OCI-LY1 (cell line): ENCODE measurements around the gene PRR18.

Experiments used
- H2AFZ ChIP-seq: fragments of 200-600 bp; sonication (generic), shearing (Covaris generic); 2 replicates; pipeline ENCODE4 v1.6.0; 2014; ENCODE audit warnings: antibody characterized with exemption, mild to moderate bottlenecking, low read length
- H3F3A ChIP-seq: fragments of 200-600 bp; sonication (generic), shearing (Covaris generic); 2 replicates; pipeline ENCODE4 v1.6.0; 2014; ENCODE audit warnings: mild to moderate bottlenecking, antibody characterized with exemption, low read length, moderate library complexity; ENCODE audit not compliant: insufficient read depth
- H3K27ac ChIP-seq: fragments of 200-600 bp; sonication (generic); 2 replicates; pipeline ENCODE4 v1.5.1; 2014; ENCODE audit warnings: low read length, mixed run types, mild to moderate bottlenecking, low read depth; ENCODE audit not compliant: poor library complexity, severe bottlenecking
- H3K27me3 ChIP-seq: fragments of 200-600 bp; sonication (generic); 2 replicates; pipeline ENCODE4 v1.6.0; 2014; ENCODE audit warnings: antibody characterized with exemption, mild to moderate bottlenecking, low read length, moderate library complexity; ENCODE audit not compliant: insufficient read depth
- H3K36me3 ChIP-seq: fragments of 200-600 bp; sonication (generic); 2 replicates; pipeline ENCODE4 v1.6.1; 2014; ENCODE audit warnings: mild to moderate bottlenecking, antibody characterized with exemption, low read length, moderate library complexity, mixed read lengths; ENCODE audit not compliant: insufficient read depth
- H3K4me1 ChIP-seq: fragments of 200-600 bp; sonication (generic); 2 replicates; pipeline ENCODE4 v1.5.1; 2014; ENCODE audit warnings: mild to moderate bottlenecking, low read length, moderate library complexity; ENCODE audit not compliant: insufficient read depth, severe bottlenecking
- H3K4me2 ChIP-seq: fragments of 200-600 bp; sonication (generic), shearing (Covaris generic); 2 replicates; pipeline ENCODE4 v1.6.1; 2014; ENCODE audit warnings: low read length
- H3K4me3 ChIP-seq: fragments of 200-600 bp; sonication (generic); 2 replicates; pipeline ENCODE4 v1.5.1; 2014; ENCODE audit warnings: low read length, low read depth, mild to moderate bottlenecking, mixed read lengths; ENCODE audit not compliant: poor library complexity, severe bottlenecking
- H3K79me2 ChIP-seq: fragments of 200-600 bp; shearing (Covaris generic); 2 replicates; pipeline ENCODE4 v1.6.1; 2016; ENCODE audit warnings: mixed run types, low read length, mixed read lengths; ENCODE audit not compliant: insufficient read depth
- H3K9ac ChIP-seq: fragments of 200-600 bp; sonication (generic), shearing (Covaris generic); 2 replicates; pipeline ENCODE4 v1.6.1; 2014; ENCODE audit warnings: mild to moderate bottlenecking, low read length, mixed read lengths
- H3K9me2 ChIP-seq: fragments of 200-600 bp; sonication (generic), shearing (Covaris generic); 2 replicates; pipeline ENCODE4 v1.6.1; 2014; ENCODE audit warnings: low read depth, mild to moderate bottlenecking, low read length, mixed read lengths
- H3K9me3 ChIP-seq: fragments of 200-600 bp; shearing (Covaris generic); 2 replicates; pipeline ENCODE4 v1.6.1; 2014; ENCODE audit warnings: low read length, mixed read lengths
- H4K20me1 ChIP-seq: fragments of 200-600 bp; sonication (generic), shearing (Covaris generic); 2 replicates; pipeline ENCODE4 v1.6.0; 2016; ENCODE audit warnings: mild to moderate bottlenecking, low read length; ENCODE audit not compliant: insufficient read depth
- CTCF ChIP-seq: fragments of 200-600 bp; sonication (generic), shearing (Covaris generic); IDR thresholded peaks from 2 replicates; pipeline ENCODE4 v1.5.1; 2017; ENCODE audit warnings: mild to moderate bottlenecking, antibody characterized with exemption, low read length, moderate library complexity, mixed read lengths
- EZH2 ChIP-seq: fragments of 200-600 bp; sonication (generic), shearing (Covaris generic); IDR thresholded peaks from 2 replicates; pipeline ENCODE4 v1.8.0; 2017; ENCODE audit warnings: borderline replicate concordance, mixed run types, mild to moderate bottlenecking, antibody characterized with exemption, low read length, moderate library complexity, mixed read lengths

PRR18 gene

GRCh38 chr6:166281104-166281503 lies 27.1 kb downstream of the PRR18 start:
- Histone ChIP-seq H3K4me1 (peaks cover 5% of the 10 kb centered on the region), H3K9ac (no peak overlapping the region), H3K27me3 (peaks cover 4% of the 10 kb centered on the region; the same call in 1 of the 2 replicates), H3F3A (no peaks in the 10 kb centered on the region), H3K4me2 (no peak overlapping the region), H3K9me3 (no peaks in the 10 kb centered on the region), H3K27ac (no peak overlapping the region), H3K79me2 (no peaks in the 10 kb centered on the region), H3K9me2 (no peaks in the 10 kb centered on the region), H3K36me3 (no peaks in the 10 kb centered on the region), H3K4me3 (no peak overlapping the region), H4K20me1 (no peaks in the 10 kb centered on the region), H2AFZ (no peak overlapping the region)
- no peak for TF ChIP-seq EZH2
- no peak for TF ChIP-seq CTCF

- Histone ChIP-seq H2AFZ (no peak overlapping the region), H4K20me1 (no peaks in the 10 kb centered on the region), H3F3A (no peaks in the 10 kb centered on the region), H3K79me2 (no peaks in the 10 kb centered on the region), H3K9me2 (no peaks in the 10 kb centered on the region), H3K9ac (no peak overlapping the region), H3K4me2 (no peak overlapping the region), H3K36me3 (no peaks in the 10 kb centered on the region), H3K27ac (no peak overlapping the region), H3K4me1 (peaks cover 4% of the 10 kb centered on the region), H3K4me3 (no peak overlapping the region), H3K27me3 (peaks cover 4% of the 10 kb centered on the region; the same call in 1 of the 2 replicates), H3K9me3 (no peaks in the 10 kb centered on the region)
- TF ChIP-seq EZH2 (no peak), CTCF (no peak)
Measured at GRCh38 chr6:166279393-166279679, 28.9 kb downstream of the PRR18 start.

- H3F3A ChIP-seq, result no peaks in the 10 kb centered on the region
- H3K27me3 ChIP-seq, result no peaks in the 10 kb centered on the region
- no peaks in the 10 kb centered on the region for H3K36me3 ChIP-seq
- no peaks in the 10 kb centered on the region for H3K9me2 ChIP-seq
- H3K4me1 ChIP-seq, result peaks cover 4% of the 10 kb centered on the region
- no peak for TF ChIP-seq CTCF
- TF ChIP-seq EZH2, result no peak
- H3K4me2 ChIP-seq, result no peak overlapping the region
- H4K20me1 ChIP-seq, result no peaks in the 10 kb centered on the region
- H3K9me3 ChIP-seq, result no peaks in the 10 kb centered on the region
- no peak overlapping the region for H2AFZ ChIP-seq
- no peaks in the 10 kb centered on the region for H3K79me2 ChIP-seq
- H3K4me3 ChIP-seq, result no peak overlapping the region
- H3K27ac ChIP-seq, result no peak overlapping the region
- no peak overlapping the region for H3K9ac ChIP-seq
Measured at GRCh38 chr6:166278579-166279392, 29.4 kb downstream of the PRR18 start.
